GM10847 (cell line): ENCODE results near the gene SHB.

ENCODE experiments used
- POLR2A ChIP-seq: IDR thresholded peaks from 2 replicates; pipeline ENCODE4 v1.6.1; 2011; ENCODE audit not compliant: insufficient read length; ENCODE audit errors: extremely low read depth

The SHB gene

GRCh38 chr9:37950561-37950960 is 118.5 kb downstream of the SHB start:
- TF ChIP-seq POLR2A, result no peak

GRCh38 chr9:37949576-37949975 is 119.5 kb downstream of the SHB start:
- no peak for TF ChIP-seq POLR2A

GRCh38 chr9:37948417-37948980 is 120.5 kb downstream of the SHB start:
- TF ChIP-seq POLR2A, result no peak

GRCh38 chr9:37947977-37948376 is 121.0 kb downstream of the SHB start:
- no peak for TF ChIP-seq POLR2A

GRCh38 chr9:37947471-37947870 is 121.6 kb downstream of the SHB start:
- no peak for TF ChIP-seq POLR2A

GRCh38 chr9:37946971-37947370 is 122.1 kb downstream of the SHB start:
- TF ChIP-seq POLR2A, result no peak

- TF ChIP-seq POLR2A, result no peak
These were observed 123.0 kb downstream of the SHB start for GRCh38 chr9:37946041-37946440.

GRCh38 chr9:37944671-37945481 is 124.2 kb downstream of the SHB start:
- TF ChIP-seq POLR2A, result no peak

- no peak for TF ChIP-seq POLR2A
These were observed 124.8 kb downstream of the SHB start for GRCh38 chr9:37944266-37944650.

GRCh38 chr9:37943345-37944265 is 125.4 kb downstream of the SHB start:
- no peak for TF ChIP-seq POLR2A

- no peak for TF ChIP-seq POLR2A
These were observed 126.2 kb downstream of the SHB start for GRCh38 chr9:37942621-37943344.

- TF ChIP-seq POLR2A, result no peak
These were observed 127.8 kb downstream of the SHB start for GRCh38 chr9:37941253-37941652.

- TF ChIP-seq POLR2A, result no peak
These were observed 129.4 kb downstream of the SHB start for GRCh38 chr9:37939575-37940095.

GRCh38 chr9:37938121-37938891 is 130.7 kb downstream of the SHB start:
- TF ChIP-seq POLR2A, result no peak
